GM12878 (cell line): Measurements from ENCODE around the gene MRGPRE. TPM values are rescaled to one million over a fixed set of nuclear protein-coding genes. Genes with fewer than 3 reads are reported as not detected.

ENCODE experiments used
- ATAC-seq: fragments of 200-7000 bp; cut with Tn5 transposase; 3 replicates; pipeline ENCODE4 v1.9.1; 2020; ENCODE audit warnings: mild to moderate bottlenecking, moderate library complexity
- BruUV-seq: library from RNA; stranded (reverse); fragments of 400-500 nt; replicated peaks from 2 replicates; lab custom pipeline; 2021; lab: Mats Ljungman, UMichigan
- CTCF ChIA-PET: fragments of 300-600 bp; sonication (Branson Sonifier 250); formaldehyde crosslinking; extraction: SDS; loops from one replicate; lab custom pipeline; 2021; ENCODE audit warnings: inconsistent platforms; lab: Yijun Ruan, JAX
- POLR2A ChIA-PET: fragments of 350-600 bp; formaldehyde crosslinking; extraction: SDS; loops from one replicate; lab custom pipeline; 2021; ENCODE audit warnings: inconsistent platforms; lab: Charles Lee
- RAD21 ChIA-PET: fragments of 300-600 bp; sonication (Branson Sonifier 250); formaldehyde crosslinking; loops from one replicate; lab custom pipeline; 2023; ENCODE audit warnings: antibody characterized with exemption; ENCODE audit not compliant: unreplicated experiment; lab: Charles Lee
- SMC1A ChIA-PET: fragments of 300-600 bp; sonication (Branson Sonifier 250); formaldehyde crosslinking; loops from one replicate; lab custom pipeline; 2023; ENCODE audit not compliant: unreplicated experiment, uncharacterized antibody; lab: Charles Lee
- DNase-seq: peaks from one replicate; pipeline ENCODE4 v3.0.0-alpha.2; 2011; ENCODE audit warnings: low read depth, low spot score
- FAIRE-seq: peaks from 3 replicates; lab custom pipeline; 2011; peaks lifted over from hg19 to GRCh38; lab: Jason Lieb, UNC
- H2AFZ ChIP-seq: 2 replicates; pipeline ENCODE4 v1.6.0; 2011; ENCODE audit warnings: low read depth, low read length, control low read depth; ENCODE audit not compliant: control insufficient read depth
- H3K27ac ChIP-seq: 2 replicates; pipeline ENCODE4 v1.5.1; 2011; ENCODE audit warnings: control low read depth; ENCODE audit not compliant: control insufficient read depth, insufficient read depth
- H3K27me3 ChIP-seq, 2 experiments: replicated peaks in 1 of 2; 2 replicates each; pipeline versions ENCODE4 v1.6.0 to v1.6.1; 2011; ENCODE audit warnings: low read length in 1 of 2; ENCODE audit not compliant: control insufficient read depth in 2 of 2, insufficient read depth in 2 of 2
- H3K36me3 ChIP-seq, 2 experiments: 2 replicates each; pipeline ENCODE4 v1.5.1; 2011; ENCODE audit warnings: low read length in 1 of 2; ENCODE audit not compliant: control insufficient read depth in 2 of 2, insufficient read depth in 2 of 2
- H3K4me1 ChIP-seq: 2 replicates; pipeline ENCODE4 v1.6.1; 2011; ENCODE audit warnings: mild to moderate bottlenecking, low read length, moderate library complexity, mixed read lengths; ENCODE audit not compliant: control insufficient read depth, insufficient read depth
- H3K4me2 ChIP-seq: 2 replicates; pipeline ENCODE4 v1.6.0; 2011; ENCODE audit warnings: control low read depth; ENCODE audit not compliant: control insufficient read depth, insufficient read depth
- H3K4me3 ChIP-seq: fragments of 200-600 bp; sonication (generic); 2 replicates; pipeline ENCODE4 v1.5.1; 2016
- H3K79me2 ChIP-seq: 2 replicates; pipeline ENCODE4 v1.6.0; 2011; ENCODE audit warnings: low read length; ENCODE audit not compliant: control insufficient read depth, insufficient read depth
- H3K9ac ChIP-seq: 2 replicates; pipeline ENCODE4 v1.8.0; 2011; ENCODE audit warnings: low read length, control low read depth, mixed read lengths; ENCODE audit not compliant: control insufficient read depth, insufficient read depth
- H3K9me3 ChIP-seq: replicated peaks from 3 replicates; pipeline ENCODE4 v1.5.1; 2011; ENCODE audit warnings: mild to moderate bottlenecking, low read length; ENCODE audit not compliant: control insufficient read depth, insufficient read depth
- H4K20me1 ChIP-seq: 2 replicates; pipeline ENCODE4 v1.6.0; 2011; ENCODE audit not compliant: control insufficient read depth, insufficient read depth
- BMI1 ChIP-seq: fragments of 450-650 bp; IDR thresholded peaks from 2 replicates; pipeline ENCODE4 v1.6.1; 2016; ENCODE audit warnings: mild to moderate bottlenecking, moderate library complexity, borderline replicate concordance
- ETV6 ChIP-seq, 2 experiments: fragments of 450-650 bp in 1 of 2; IDR thresholded peaks in 1 of 2; conservative IDR thresholded peaks in 1 of 2; 2 replicates each; pipeline ENCODE4 v1.6.1; 2014; ENCODE audit warnings: antibody characterized with exemption in 1 of 2, borderline replicate concordance in 1 of 2, low read depth in 1 of 2, mild to moderate bottlenecking in 1 of 2, moderate library complexity in 1 of 2
- FOS ChIP-seq: IDR thresholded peaks from 3 replicates; pipeline ENCODE4 v1.6.1; 2011; ENCODE audit warnings: borderline replicate concordance; ENCODE audit not compliant: insufficient read length; ENCODE audit errors: extremely low read depth
- GABPA ChIP-seq: IDR thresholded peaks from 2 replicates; pipeline ENCODE4 v1.6.1; 2014; ENCODE audit warnings: antibody characterized with exemption, low read depth, mild to moderate bottlenecking, inconsistent platforms
- GATAD2B ChIP-seq: fragments of 450-650 bp; conservative IDR thresholded peaks from 2 replicates; pipeline ENCODE4 v1.6.1; 2017; ENCODE audit warnings: low read depth, mild to moderate bottlenecking, moderate library complexity
- HDGF ChIP-seq: fragments of 450-650 bp; IDR thresholded peaks from 2 replicates; pipeline ENCODE4 v1.6.1; 2016; ENCODE audit warnings: antibody characterized with exemption
- IKZF1 ChIP-seq: fragments of 450-650 bp; conservative IDR thresholded peaks from 2 replicates; pipeline ENCODE4 v1.6.1; 2017; ENCODE audit warnings: antibody characterized with exemption, mild to moderate bottlenecking
- IRF4 ChIP-seq: IDR thresholded peaks from 2 replicates; pipeline ENCODE4 v1.6.1; 2011; ENCODE audit warnings: low read depth, low read length
- JUND ChIP-seq: IDR thresholded peaks from 2 replicates; pipeline ENCODE4 v1.6.1; 2012; ENCODE audit warnings: low read depth, mild to moderate bottlenecking, low read length, improper control_type of control experiment, moderate library complexity
- KAT2A ChIP-seq: conservative IDR thresholded peaks from 2 replicates; pipeline ENCODE4 v1.6.1; 2011; ENCODE audit warnings: low read depth, low read length; ENCODE audit not compliant: control insufficient read depth
- MLLT1 ChIP-seq: fragments of 450-650 bp; IDR thresholded peaks from 2 replicates; pipeline ENCODE4 v1.6.1; 2016; ENCODE audit warnings: mild to moderate bottlenecking
- MTA3 ChIP-seq: IDR thresholded peaks from 2 replicates; pipeline ENCODE4 v1.6.1; 2012; ENCODE audit warnings: low read length, inconsistent platforms, borderline replicate concordance
- TARDBP ChIP-seq: IDR thresholded peaks from 2 replicates; pipeline ENCODE4 v1.6.1; 2016; ENCODE audit warnings: borderline replicate concordance
- WRNIP1 ChIP-seq: IDR thresholded peaks from 2 replicates; pipeline ENCODE4 v1.6.1; 2011; ENCODE audit warnings: low read depth, low read length, improper control_type of control experiment, borderline replicate concordance
- ZBED1 ChIP-seq: IDR thresholded peaks from 2 replicates; pipeline ENCODE4 v1.6.1; 2016; ENCODE audit warnings: borderline replicate concordance
- ZNF207 ChIP-seq: fragments of 450-650 bp; IDR thresholded peaks from 2 replicates; pipeline ENCODE4 v1.6.1; 2014; ENCODE audit warnings: antibody characterized with exemption, mild to moderate bottlenecking, borderline replicate concordance
- ZNF592 ChIP-seq: fragments of 450-650 bp; IDR thresholded peaks from 2 replicates; pipeline ENCODE4 v1.6.1; 2017; ENCODE audit warnings: mild to moderate bottlenecking, moderate library complexity
- in situ Hi-C: fragments of 300-500 bp; cut with MboI; formaldehyde crosslinking; loops from 9 replicates; pipeline ENCODE4 v1.14.3; 2018; ENCODE audit warnings: mixed read lengths
- intact Hi-C: fragments of 100-400 bp; cut with micrococcal nuclease; formaldehyde crosslinking; loops from one replicate; pipeline ENCODE4 v1.14.2; 2022; ENCODE audit not compliant: unreplicated experiment
- polyA plus RNA-seq, 11 experiments: library from polyadenylated mRNA; depleted of rRNA in 4 of 11; unstranded in 6 of 11; stranded (reverse) in 5 of 11; fragments of >200 nt; fragmentation: Nextera tagmentation in 4 of 11; fragmentation: Illumina TruSeq in 1 of 11; extraction: Ambion mirVana in 4 of 11; extraction: Trizol in 1 of 11; gene quantifications; 1 replicate in 1 of 11; 2 replicates in 10 of 11; pipeline versions ENCODE4 v1.2.1 to v1.2.3, GENCODE V29; 2011 to 2016; ENCODE audit warnings: inconsistent platforms in 2 of 11, missing spikeins in 2 of 11, low read depth in 1 of 11
- total RNA-seq, 4 experiments: library from RNA; depleted of rRNA in 3 of 4; stranded (reverse); fragments of >200 nt in 3 of 4; fragmentation: Illumina TruSeq in 1 of 4; extraction: Trizol in 1 of 4; gene quantifications; 2 replicates each; pipeline versions ENCODE4 v1.2.1 to v1.2.3, GENCODE V29; 2013 to 2021

MRGPRE gene
- total and polyA plus RNA-seq, 10 of the 15 experiments (the other 5 are each of a cell fraction or from before 2014, with no cell fraction given) = 0.34 TPM; not detected in 9

GRCh38 chr11:3245071-3245470 is 12.9 kb upstream of the MRGPRE start:
- POLR2A ChIA-PET = no interaction called here

More at GRCh38 chr11:3245071-3245470, 12.9 kb upstream of the MRGPRE start:
- TF ChIP-seq KAT2A (no peak), MLLT1 (no peak), GABPA (no peak), JUND (no peak), ZBED1 (no peak), ETV6 (conservative IDR thresholded peaks at IDR 0.05 in 1 of 2, IDR thresholded peaks at IDR 0.05 in 1 of 2; ENCODE audit: borderline replicate concordance in 1 of 2, low read depth in 1 of 2) (no peak), MTA3 (no peak), TARDBP (no peak), ZNF592 (no peak), ZNF207 (no peak), HDGF (no peak), BMI1 (no peak), IKZF1 (no peak), GATAD2B (no peak), FOS (no peak), IRF4 (no peak), WRNIP1 (no peak)
- Histone ChIP-seq H3K27me3 (no peaks in the 10 kb centered on the region), H2AFZ (no peak overlapping the region), H3K4me2 (no peak overlapping the region), H3K4me3 (no peak overlapping the region), H3K27ac (no peak overlapping the region), H3K4me1 (no peaks in the 10 kb centered on the region), H4K20me1 (no peaks in the 10 kb centered on the region), H3K9ac (no peak overlapping the region), H3K36me3 (no peaks in the 10 kb centered on the region), H3K9me3 (no peaks in the 10 kb centered on the region), H3K79me2 (no peaks in the 10 kb centered on the region)
- ChIA-PET RAD21 (no interaction called here), SMC1A (interaction anchor here (1.1 kb wide), 1 partner anchor 131 kb away, joined by 3 read pairs; no protein-coding TSS in a partner anchor), CTCF (no interaction called here)
- in situ Hi-C loops = loop anchor here (10.0 kb wide), 1 partner anchor 130 kb away; the partner anchor contains the start of gene ZNF195
- no TSS peak for BruUV-seq
- FAIRE-seq (no peak), ATAC-seq (no peak), DNase-seq (no peak)
- intact Hi-C loops = no loop called here
